NCI-H146 treated with DMSO at 0.1 percent for 48 hours (cell line): ENCODE measurements around the gene GPSM3.
A peak's percentile ranks its signal among the peaks of the same experiment; 100 is the strongest.
"Not testable (repeated sequence)": the region's sequence is repeated elsewhere in the genome, so short reads cannot be mapped to it uniquely, and the experiment has no call there.

ENCODE experiments used
- DNase-seq: peaks from one replicate; lab custom pipeline; 2025; ENCODE audit not compliant: unreplicated experiment; lab: John Stamatoyannopoulos, UW

Gene GPSM3

GRCh38 chr6:32203426-32204267 is 11.2 kb upstream of the GPSM3 start:
- DNase-seq = no peak

GRCh38 chr6:32202186-32202585 is 9.7 kb upstream of the GPSM3 start:
- DNase-seq = no peak

GRCh38 chr6:32200711-32201475 is 8.4 kb upstream of the GPSM3 start:
- DNase-seq = no peak

GRCh38 chr6:32198866-32199265 is 6.4 kb upstream of the GPSM3 start:
- DNase-seq = no peak

GRCh38 chr6:32198345-32198696 is 5.9 kb upstream of the GPSM3 start:
- DNase-seq = no peak

GRCh38 chr6:32196682-32197616 is 4.5 kb upstream of the GPSM3 start:
- DNase-seq = no peak

GRCh38 chr6:32195902-32196681 is 3.6 kb upstream of the GPSM3 start:
- DNase-seq = peak; percentile 65

GRCh38 chr6:32195652-32195901 is 3.1 kb upstream of the GPSM3 start:
- peak; percentile 97 for DNase-seq

- no peak for DNase-seq
These were observed 2.6 kb upstream of the GPSM3 start for GRCh38 chr6:32194825-32195651.

- DNase-seq = no peak
These were observed 1.9 kb upstream of the GPSM3 start for GRCh38 chr6:32194388-32194787.

- not testable (repeated sequence) for DNase-seq
These were observed 653 bp upstream of the GPSM3 start for GRCh38 chr6:32193096-32193495.

GRCh38 chr6:32191696-32192607 is 491 bp downstream of the GPSM3 start:
- DNase-seq = no peak

- DNase-seq = no peak
These were observed 1.3 kb downstream of the GPSM3 start for GRCh38 chr6:32190911-32191677.

GRCh38 chr6:32190054-32190851 is 2.2 kb downstream of the GPSM3 start, which contains the start of gene PBX2:
TSS of gene PBX2 (minus strand) at chr6:32190202. CDS start at chr6:32189915, 287 bp downstream.
- DNase-seq = peak; percentile 80

- DNase-seq = no peak
These were observed 2.7 kb downstream of the GPSM3 start for GRCh38 chr6:32189742-32190053.

- DNase-seq = no peak
These were observed 3.2 kb downstream of the GPSM3 start for GRCh38 chr6:32189069-32189741.
